NCI-H2107 treated with DMSO at 0.1 percent for 48 hours (cell line): ENCODE data around the gene SYMPK.

Source experiments
- DNase-seq: peaks from one replicate; lab custom pipeline; 2025; ENCODE audit not compliant: unreplicated experiment; lab: John Stamatoyannopoulos, UW

Gene SYMPK

DNA sequence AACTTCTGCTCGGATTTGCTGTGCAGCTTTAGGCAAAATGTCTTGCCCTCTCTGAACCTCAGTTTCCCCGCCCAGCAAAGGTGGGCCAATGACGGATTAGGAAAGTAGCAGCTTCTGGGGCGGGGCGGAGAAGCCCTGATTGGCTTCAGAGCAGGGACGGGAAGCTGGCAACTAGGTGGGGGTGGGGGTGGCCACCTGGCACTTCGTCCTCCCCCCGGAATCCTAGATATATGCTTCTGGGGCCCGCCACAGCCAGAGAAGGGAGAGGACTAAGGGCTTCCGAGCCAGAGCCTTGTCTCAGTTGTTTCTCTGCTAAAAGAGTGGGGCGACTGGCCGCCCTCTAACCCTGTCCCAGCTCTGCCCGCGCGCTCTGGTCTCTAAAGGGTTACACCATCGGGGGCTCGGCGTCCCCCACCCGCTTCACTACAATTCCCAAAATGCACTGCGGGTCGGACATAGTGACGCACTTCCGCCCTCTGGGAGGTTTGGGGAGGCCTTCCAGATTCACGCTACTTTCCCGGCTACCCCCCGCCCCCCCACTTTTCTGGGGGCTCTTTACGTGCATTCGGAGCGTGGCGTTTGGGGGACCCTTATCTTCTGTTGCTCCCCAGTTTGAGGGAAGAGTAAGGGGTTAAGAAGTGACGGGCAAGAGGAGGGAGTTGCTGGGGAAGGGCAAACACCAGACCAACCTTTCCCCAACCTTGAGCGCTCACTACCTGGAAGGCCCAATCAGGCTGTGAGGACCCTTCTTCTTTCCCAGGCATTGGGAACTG lies 23.7 kb upstream of the SYMPK start:
- DNase-seq, result peak; percentile 68

DNA sequence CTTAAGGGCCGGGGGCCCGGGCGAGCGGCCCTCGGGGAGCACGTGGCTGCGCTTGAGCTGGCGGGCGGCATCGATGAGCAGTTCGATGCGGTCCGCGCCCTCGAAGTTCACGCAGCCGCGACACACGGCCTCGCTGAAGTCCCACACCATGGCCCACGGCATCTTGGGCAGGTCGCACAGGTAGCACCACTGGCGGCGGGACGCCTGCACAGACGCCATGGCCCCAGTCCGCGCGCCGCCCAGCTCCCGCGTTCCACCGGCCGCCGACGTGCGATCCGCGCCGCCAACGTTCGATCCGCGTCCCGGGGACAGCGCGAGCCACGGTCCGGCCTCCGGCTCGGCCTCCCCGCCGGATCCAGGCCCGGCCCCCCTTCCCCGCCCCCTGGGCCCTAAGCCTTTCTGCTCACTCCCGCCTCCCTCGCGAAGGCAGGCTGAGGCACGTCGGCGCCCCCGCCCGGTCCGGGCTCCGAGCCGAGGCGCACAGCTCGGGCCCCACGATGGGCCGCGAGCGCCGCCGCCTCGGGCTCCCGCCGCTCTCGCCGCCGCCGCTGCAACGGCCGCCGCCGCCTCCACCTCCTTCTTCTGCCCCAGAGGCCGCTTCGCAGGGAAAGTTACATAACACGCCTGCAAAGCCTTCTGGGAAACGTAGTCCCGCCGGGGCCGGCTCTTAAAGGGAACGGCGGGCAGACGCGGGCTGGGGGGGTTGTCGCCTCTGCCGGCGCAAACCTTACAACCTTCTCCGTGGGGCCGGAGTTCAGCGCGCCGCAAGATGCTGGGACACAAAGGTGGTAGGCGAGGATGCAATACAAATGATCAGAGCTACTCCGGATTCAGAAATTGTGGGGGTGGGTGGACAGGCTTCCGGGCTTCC lies 22.8 kb upstream of the SYMPK start, which contains the start of gene IRF2BP1:
TSS of gene IRF2BP1 (minus strand) at position 586 of the 871 bp plus-strand sequence. CDS start at position 219, 367 bp downstream.
- DNase-seq, result peak; percentile 52

DNA sequence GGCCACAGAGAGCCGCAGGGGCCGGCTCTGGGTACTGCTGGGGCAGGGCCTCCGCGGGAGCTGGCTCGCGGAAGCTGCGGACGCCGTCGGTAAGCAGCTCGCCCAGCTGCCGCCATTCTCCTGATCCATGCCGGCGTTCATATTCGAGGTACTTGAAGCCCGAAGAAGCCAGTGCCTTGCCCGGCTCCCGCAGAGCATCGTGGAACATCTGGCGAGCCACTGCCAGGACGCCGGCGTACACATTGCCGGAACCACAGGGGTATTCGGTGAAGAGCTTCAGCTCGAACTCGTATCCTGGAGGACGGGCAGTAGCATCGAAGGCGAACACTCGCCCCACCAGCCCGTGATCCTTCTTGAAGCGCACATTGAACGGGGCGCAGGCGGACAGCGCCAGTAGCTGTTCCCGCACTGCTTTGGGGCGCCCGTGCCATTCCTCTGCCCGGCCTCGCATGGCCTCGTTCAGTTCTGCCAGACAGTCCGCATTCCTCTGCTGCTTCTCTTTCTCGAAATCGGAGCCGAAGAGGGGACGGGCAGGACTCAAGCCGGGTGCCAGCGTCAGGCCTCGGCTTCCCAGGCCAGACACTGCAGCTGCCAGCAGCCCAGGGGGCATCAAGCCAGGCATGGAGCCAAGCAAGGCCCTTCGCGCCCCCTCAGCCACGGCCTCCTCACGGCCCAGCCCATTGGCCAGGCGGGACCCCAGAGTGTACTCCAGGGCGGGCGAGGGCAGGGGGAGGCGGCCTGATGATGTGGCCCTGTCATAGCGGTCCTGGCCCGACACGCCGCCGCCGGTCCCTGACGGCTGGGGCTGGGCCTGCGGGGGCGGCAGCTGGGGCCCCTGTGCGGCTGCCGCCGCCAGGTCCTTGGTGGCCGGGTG lies 22.0 kb upstream of the SYMPK start:
- no peak for DNase-seq

DNA sequence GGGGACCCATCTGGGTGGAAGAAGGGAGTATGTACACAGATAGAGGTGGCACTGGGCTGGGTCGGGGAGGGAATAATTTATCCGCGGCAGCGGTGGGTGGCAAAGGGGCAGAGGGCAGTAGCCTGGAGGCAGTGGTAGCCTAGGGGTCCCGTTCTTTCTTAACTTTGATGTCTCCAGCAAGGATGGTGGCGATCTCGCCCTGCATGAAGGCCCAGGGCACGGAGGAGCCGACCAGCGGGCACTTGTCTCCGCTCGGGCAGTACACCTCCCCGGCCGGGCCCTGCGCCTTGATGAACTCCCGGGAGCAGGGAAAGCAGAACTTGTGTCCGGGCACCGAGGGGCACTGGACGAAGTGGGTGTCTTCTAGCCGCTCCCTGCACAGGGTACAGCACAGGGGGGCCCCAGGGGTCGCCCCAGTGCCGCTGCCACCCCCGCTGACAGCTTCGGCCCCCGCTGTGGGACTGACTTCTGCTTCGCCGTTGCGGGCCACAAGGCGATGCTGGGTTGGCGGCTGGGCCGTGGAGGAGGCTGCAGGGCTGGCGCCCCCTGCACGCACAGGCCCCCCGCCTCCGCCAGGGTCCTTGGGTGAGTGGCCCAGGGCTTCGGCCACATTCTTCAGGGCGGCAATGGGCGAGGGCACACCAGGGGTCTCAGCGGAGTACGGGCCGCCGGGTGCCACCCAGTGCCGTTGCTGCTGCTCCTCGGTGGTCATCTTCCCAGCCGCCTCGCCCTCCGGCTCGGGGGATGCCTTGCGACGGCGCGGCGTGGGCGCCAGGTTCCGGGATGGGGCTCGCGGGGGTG lies 21.1 kb upstream of the SYMPK start:
- no peak for DNase-seq

DNA sequence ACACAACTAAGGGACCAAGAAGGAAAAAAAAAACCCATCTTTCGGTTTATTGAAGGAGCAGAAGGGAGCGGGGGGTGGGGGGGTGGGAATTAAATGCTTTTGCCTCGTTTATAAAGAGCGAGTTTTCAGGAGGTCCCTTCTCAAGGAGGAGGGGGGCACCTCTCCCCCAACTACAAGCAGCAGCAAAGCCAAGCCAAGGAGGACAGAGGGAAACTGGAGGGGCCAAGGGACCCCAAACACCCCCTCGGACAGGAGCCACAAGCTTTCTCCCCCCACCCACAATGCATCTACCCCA lies 20.6 kb upstream of the SYMPK start:
- DNase-seq, result no peak

DNA sequence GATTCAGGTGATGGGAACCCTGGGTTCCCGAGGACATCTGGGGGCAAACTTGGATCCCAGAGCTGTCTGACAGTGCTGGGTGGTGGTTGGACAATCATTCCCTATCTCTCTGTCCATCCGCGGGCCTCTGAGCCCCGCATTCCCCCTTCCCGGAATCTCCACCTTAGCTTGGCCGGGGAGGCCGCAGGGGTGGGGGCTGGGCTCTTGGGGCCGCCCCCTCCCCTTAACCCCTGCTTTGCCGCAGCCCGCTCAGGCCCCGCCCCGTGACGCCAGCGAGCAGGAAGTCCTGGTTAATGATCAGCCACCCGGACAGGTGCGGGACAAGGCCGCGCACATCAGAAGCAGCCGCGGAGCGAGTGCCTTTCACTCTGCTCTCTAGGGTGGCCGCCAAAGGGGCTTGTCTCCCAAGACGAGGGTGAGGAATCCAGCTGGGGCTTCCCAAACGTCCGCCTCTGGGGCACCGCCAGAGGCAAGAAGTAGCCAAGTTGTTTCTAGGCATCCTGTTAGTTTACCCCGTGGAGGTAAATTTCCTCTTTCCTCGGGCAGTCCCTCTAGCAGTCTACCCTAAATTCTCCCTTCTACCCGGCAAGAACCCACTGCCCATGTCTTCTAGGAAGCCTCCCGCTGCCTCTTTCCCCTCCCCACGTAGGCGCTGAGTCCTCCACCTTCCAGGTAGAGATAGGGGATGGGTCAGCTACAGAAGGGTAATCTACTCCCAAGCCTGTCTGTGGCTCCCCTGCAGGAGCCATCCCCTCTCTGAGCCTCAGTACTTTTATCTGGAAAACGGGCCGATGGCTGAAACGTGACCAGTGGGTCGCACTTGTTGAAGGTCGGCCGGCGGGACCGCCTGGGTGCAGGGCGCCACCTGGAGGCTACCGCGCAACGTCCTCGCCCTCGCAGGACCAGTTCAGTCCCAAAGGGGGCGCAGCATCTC lies 20.0 kb upstream of the SYMPK start:
- DNase-seq, result peak; percentile 54

DNA sequence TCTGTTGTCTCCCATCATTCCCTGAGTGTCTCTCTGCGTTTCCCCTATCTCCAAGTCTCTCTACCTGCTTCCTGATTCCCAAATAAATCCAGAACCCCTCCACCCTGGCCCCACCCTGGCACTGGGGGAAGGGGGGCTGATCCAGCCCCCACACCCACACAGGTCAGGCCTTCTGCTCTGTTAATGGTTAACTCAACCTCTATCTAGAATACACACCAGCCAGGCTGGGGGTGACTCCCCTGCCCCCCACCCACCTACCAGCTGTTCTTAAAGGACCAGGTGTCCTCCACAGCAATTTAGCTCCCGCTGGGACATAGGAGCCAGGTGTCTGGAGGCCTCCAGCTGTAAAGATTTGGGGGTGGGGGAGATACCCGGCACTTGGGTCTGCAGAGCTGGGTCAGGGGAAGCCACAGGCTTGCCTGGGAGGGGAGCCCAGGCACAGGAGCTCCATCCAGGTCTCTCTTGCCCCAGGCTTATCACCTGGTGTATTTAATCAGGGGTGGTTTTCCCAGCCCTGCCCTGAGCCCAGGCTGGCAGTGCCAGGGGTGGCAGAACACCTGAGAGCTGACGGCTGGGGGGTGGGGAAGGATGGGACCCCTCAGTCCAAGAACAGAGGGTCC lies 19.1 kb upstream of the SYMPK start:
- peak; percentile 40 for DNase-seq

DNA sequence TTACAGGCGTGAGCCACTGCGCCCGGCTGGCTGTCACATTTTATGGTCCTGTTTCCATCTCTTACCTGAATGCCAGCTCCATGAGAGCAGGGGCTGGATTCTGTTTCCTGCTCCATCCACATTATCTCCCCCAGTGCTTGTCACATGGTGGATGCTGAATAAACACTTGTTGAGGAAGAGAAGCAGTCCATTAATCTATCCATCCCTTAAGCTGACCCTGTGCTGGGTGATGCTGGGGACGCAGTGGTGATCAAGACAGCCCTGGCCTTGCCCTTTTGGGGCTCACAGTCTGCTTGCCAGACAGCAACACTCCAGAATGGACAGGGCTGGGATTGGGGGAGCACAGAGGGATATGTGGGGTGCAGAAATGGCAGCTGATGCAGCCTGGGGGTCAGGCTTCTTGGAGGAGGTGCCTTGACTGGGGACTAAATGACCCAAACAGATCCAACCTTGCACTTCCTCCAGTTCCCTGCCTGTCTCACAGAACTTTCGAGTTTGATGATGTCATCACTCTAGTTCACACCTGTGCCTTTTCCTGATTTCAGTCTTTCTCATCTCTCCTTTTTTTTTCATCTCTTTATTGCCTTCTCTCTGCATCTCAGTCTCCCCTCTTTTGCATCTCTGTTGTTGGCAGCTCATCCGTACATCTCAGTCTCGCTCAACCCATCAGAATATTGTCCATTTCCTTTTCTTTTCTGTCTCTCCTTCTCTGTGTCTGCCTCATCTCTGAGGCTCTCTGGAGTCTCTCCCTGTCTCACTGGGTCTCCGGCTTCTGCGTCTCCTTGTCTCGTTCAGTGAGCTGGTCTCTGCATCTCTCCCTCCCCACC lies 18.3 kb upstream of the SYMPK start:
- no peak for DNase-seq

DNA sequence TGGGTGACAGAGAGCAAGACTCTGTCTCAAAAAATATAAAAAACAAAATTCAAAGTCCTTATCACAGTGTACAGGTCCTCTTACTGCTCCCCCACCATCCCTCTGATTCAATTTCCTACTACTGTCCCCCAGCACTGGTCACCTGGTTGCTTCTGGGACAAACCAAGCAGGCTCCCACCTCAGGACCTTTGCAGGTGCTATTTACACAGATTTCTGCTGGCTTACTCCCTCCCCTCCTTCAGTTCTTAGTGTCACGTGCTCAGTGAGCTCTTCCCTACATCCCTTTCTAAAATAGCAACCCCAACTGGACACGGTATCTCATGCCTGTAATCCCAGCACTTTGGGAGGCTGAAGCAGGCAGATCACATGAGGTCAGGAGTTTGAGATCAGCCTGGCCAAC lies 17.0 kb upstream of the SYMPK start:
- DNase-seq, result no peak

DNA sequence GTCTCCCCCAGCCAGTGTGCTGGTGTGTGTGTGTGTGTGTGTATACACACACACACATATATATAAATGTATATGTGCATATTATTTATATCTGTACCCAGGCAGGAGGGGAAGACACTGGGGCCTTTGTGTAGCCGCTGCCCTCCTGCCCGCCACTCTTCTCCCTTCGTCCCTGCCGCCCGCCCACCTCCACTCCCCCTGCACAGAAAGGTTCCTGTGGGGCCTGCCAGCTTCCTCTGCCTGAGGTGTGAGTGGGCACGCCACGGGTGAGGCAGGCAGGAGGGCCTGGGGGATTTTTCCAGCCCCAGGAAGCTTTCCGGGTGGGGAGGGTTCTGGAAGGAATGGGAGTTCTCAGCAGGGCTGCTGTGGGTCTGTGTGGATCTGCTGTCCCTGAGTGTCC lies 16.1 kb upstream of the SYMPK start:
- DNase-seq, result no peak

DNA sequence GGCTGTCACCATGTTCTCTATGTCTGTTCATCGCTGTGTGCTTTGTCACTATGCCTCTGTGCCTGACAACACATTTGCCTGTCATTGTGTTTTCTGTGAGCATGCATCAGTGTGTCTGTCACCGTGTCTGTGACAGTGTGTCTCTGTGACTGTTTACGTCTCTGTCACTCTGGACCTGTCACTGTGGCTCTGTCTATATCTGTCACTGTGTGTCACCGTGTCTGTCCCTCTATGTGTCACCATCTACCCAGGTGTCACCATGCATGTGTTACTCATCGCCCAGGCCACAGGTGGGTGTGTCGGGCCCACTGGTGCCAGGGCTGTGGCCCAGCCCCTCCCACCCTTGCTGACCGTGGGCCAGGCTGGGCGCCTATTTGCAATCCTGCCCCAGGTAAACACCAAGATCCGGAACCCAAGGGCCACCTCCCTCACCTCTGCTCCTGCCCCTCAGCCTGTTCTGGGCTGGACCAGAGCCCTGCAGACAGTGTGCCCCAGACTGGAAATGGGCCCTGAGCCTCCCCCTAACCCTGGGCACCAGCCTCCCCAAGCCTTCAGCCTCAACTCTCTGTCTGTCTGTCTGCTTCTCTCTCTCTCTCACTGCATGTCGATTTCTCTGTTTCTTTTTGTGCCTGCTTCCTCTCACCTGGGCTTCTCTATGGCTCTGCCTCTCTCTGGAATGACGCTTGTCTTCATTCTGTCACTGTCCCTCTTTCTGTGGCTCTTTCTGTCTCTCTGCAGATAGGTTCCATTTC lies 15.3 kb upstream of the SYMPK start:
- DNase-seq, result no peak

DNA sequence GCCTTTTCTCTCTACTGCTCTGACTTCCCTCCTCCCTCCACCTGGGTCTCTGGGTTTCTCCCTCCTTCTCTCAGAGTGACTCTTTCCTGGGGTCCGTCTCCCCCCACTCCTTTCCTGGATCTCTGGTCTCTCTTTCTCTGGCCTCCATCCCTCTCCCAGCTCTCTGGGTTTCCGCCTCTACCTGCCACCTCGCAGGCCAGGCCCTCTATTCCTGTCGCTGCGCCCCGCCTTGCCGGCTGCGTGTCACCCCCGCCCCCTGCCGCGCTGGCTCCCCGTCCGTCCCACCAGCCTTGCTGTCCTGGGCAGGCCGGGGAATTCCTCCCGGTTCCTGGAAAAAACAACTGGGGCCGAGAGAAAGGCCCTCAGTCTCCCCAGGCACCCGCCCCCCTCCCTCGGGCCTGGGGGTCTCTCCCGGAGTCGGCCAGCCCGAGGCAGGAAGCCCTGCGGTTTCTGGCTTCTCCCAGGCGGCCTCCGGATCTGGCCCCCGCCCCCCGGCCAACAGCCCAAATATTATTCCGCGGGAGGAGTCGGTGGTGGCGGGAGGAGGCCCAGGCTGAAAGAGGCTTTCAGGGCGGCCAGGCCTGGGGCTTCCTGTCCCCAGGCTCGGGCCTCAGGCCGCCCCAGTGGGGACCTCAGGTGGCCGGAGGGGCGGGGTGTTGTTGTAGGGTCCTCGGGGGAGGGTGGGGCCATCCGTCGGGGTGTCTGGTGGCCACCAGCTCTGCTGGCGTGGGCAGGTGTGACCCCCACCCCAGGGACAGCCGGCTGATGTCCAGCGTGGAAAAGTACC lies 13.7 kb upstream of the SYMPK start:
- no peak for DNase-seq

DNA sequence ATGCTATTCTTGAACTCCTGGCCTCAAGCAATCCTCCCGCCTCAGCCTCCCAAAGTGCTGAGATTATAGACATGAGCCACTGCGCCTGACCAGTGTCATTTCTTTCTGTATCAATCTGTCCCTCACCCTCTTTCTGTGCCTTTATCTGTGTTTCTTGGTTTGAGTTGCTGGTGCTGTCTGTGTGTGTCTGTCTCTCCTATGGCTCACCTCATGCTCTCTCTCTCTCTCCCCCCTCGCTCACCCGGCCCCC lies 13.1 kb upstream of the SYMPK start:
- no peak for DNase-seq

DNA sequence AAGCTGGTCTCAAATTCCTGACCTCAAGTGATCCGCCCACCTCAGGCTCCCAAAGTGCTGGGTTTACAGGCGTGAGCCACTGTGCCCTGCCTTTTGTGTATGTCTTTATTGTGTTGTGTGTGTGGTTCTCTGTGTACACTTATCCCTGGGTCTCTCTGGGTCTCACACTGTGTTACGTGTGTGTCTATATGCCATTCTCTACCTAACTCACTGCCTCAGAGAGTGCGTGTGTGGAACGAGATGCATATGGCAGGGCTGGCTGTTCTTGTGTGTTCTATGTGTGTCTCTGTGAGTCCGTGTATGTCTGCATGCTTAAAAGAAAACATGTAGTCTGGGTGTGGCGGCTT lies 11.6 kb upstream of the SYMPK start:
- no peak for DNase-seq

DNA sequence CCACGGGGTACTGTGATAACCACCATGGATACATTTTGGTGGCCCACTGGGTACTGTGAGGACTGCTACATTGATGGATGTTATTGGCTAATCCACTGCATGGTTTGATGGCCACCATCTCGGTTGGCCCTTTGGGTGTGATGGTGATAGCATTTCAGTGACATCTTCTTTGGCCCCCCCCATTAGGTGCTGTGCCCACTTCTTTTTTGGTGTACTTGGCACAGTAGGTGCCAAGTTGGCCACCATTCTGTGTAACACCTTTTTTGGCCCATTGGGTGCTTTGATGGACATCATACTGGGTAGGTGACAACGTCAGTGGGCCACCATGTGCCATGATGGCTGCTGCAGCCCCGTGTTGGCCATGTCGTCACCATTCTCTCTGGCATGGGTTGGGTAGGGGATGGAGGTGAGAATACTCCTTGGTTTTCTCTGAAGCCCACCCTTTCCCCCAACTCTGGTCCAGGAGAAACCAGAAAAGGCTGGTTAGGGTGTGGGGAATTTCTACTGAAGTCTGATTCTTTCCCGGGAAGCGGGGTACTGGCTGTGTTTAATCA lies 10.3 kb upstream of the SYMPK start:
- no peak for DNase-seq

DNA sequence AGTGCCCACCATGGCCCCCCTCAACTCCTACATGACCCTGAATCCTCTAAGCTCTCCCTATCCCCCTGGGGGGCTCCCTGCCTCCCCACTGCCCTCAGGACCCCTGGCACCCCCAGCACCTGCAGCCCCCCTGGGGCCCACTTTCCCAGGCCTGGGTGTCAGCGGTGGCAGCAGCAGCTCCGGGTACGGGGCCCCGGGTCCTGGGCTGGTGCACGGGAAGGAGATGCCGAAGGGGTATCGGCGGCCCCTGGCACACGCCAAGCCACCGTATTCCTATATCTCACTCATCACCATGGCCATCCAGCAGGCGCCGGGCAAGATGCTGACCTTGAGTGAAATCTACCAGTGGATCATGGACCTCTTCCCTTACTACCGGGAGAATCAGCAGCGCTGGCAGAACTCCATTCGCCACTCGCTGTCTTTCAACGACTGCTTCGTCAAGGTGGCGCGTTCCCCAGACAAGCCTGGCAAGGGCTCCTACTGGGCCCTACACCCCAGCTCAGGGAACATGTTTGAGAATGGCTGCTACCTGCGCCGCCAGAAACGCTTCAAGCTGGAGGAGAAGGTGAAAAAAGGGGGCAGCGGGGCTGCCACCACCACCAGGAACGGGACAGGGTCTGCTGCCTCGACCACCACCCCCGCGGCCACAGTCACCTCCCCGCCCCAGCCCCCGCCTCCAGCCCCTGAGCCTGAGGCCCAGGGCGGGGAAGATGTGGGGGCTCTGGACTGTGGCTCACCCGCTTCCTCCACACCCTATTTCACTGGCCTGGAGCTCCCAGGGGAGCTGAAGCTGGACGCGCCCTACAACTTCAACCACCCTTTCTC lies 9.4 kb upstream of the SYMPK start:
- no peak for DNase-seq
